ENCODE data around the gene C6orf141. TPM values are rescaled to one million over a fixed set of nuclear protein-coding genes. Genes with fewer than 3 reads are reported as not detected.
A peak's percentile ranks its signal among the peaks of the same experiment; 100 is the strongest.

The C6orf141 gene
- total and polyA plus RNA-seq, 2 of the 13 experiments (the other 11 are each of a cell fraction or from before 2014, with no cell fraction given): 0.07 TPM; not detected in 1

DNA sequence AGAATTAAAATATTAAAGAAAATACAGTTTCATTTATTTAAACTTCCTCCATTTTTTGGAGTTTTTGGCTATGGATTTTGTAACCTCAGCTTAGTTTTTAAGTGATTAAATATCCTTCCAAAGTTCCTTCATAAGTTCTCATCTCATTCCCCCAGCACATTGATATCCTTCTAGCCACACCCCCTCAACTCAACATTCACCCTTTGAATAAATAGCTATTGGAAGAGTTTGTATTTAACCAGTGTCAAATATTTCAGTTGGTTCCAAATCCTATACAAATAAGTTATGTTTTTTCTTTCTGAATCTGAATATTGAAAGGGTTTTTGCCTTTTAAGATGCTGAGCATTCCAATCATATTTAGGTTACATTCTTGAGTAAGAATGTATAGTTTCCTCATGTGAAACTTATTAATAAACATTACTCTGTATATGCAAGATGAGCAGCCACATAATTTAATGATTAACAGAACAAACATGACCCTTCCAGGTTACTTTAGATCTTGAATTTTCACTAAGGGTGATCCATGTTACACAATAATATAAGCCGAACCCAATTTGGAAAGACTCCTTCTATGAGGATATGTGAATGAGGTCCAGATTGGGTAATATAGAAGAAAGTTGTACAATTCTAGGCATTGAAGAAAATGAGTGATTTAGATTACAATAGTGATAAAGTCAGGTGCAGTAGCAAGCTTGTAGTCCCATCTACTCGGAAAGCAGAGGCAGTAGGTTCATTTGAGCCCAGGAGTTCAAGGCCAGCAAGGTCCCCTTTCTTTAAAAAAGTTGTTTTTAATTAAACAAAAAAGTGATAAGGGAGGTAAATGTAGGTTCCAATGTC is 37.1 kb upstream of the C6orf141 start (continued):
- TF ChIP-seq FOXK1 (CRISPR knock-in tag; IDR thresholded peaks at IDR 0.05; ENCODE audit: borderline replicate concordance, low read depth) (no peak), ZBTB8A (CRISPR knock-in tag; IDR thresholded peaks at IDR 0.05; ENCODE audit: borderline replicate concordance, low read depth) (no peak), ZNF230 (CRISPR knock-in tag; IDR thresholded peaks at IDR 0.05) (no peak), POGZ (CRISPR knock-in tag; IDR thresholded peaks at IDR 0.05) (peak; percentile 64; the same call in 1 of the 2 replicates), ZNF703 (CRISPR knock-in tag; IDR thresholded peaks at IDR 0.05; ENCODE audit: borderline replicate concordance) (no peak), SIN3A (IDR thresholded peaks at IDR 0.05; ENCODE audit: borderline replicate concordance, low read depth, low read length) (no peak), DMAP1 (CRISPR knock-in tag; IDR thresholded peaks at IDR 0.05) (no peak), AKAP8 (CRISPR knock-in tag; IDR thresholded peaks at IDR 0.05) (no peak), PLRG1 (conservative IDR thresholded peaks at IDR 0.05) (no peak), KDM6A (CRISPR knock-in tag; IDR thresholded peaks at IDR 0.05; ENCODE audit: low read depth) (peak; percentile 76; the same call in 1 of the 2 replicates), SOX6 (IDR thresholded peaks at IDR 0.05) (no peak), SOX6 (CRISPR knock-in tag; IDR thresholded peaks at IDR 0.05) (peak; percentile 80), MIER3 (CRISPR knock-in tag; IDR thresholded peaks at IDR 0.05; ENCODE audit: borderline replicate concordance) (0 out of 2 replicates have a peak, but pooled peaks have one; percentile 18), HNF4A (CRISPR knock-in tag; IDR thresholded peaks at IDR 0.05) (peak; percentile 75), SIX1 (CRISPR knock-in tag; IDR thresholded peaks at IDR 0.05; ENCODE audit: borderline replicate concordance) (peak; percentile 66; the same call in 1 of the 2 replicates), ARHGAP35 (CRISPR knock-in tag; IDR thresholded peaks at IDR 0.05; ENCODE audit: borderline replicate concordance) (no peak), ARID2 (CRISPR knock-in tag; IDR thresholded peaks at IDR 0.05; ENCODE audit: borderline replicate concordance) (no peak)
- TF ChIP-seq, protein P1, sequence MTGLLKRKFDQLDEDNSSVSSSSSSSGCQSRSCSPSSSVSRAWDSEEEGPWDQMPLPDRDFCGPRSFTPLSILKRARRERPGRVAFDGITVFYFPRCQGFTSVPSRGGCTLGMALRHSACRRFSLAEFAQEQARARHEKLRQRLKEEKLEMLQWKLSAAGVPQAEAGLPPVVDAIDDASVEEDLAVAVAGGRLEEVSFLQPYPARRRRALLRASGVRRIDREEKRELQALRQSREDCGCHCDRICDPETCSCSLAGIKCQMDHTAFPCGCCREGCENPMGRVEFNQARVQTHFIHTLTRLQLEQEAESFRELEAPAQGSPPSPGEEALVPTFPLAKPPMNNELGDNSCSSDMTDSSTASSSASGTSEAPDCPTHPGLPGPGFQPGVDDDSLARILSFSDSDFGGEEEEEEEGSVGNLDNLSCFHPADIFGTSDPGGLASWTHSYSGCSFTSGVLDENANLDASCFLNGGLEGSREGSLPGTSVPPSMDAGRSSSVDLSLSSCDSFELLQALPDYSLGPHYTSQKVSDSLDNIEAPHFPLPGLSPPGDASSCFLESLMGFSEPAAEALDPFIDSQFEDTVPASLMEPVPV (CRISPR knock-in tag; IDR thresholded peaks at IDR 0.05): no peak
- TF ChIP-seq, protein P2, sequence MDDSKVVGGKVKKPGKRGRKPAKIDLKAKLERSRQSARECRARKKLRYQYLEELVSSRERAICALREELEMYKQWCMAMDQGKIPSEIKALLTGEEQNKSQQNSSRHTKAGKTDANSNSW (CRISPR knock-in tag; IDR thresholded peaks at IDR 0.05; ENCODE audit: borderline replicate concordance): no peak
- TF ChIP-seq, protein P3, sequence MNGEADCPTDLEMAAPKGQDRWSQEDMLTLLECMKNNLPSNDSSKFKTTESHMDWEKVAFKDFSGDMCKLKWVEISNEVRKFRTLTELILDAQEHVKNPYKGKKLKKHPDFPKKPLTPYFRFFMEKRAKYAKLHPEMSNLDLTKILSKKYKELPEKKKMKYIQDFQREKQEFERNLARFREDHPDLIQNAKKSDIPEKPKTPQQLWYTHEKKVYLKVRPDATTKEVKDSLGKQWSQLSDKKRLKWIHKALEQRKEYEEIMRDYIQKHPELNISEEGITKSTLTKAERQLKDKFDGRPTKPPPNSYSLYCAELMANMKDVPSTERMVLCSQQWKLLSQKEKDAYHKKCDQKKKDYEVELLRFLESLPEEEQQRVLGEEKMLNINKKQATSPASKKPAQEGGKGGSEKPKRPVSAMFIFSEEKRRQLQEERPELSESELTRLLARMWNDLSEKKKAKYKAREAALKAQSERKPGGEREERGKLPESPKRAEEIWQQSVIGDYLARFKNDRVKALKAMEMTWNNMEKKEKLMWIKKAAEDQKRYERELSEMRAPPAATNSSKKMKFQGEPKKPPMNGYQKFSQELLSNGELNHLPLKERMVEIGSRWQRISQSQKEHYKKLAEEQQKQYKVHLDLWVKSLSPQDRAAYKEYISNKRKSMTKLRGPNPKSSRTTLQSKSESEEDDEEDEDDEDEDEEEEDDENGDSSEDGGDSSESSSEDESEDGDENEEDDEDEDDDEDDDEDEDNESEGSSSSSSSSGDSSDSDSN (CRISPR knock-in tag; IDR thresholded peaks at IDR 0.05): no peak
- TF ChIP-seq, protein P4, sequence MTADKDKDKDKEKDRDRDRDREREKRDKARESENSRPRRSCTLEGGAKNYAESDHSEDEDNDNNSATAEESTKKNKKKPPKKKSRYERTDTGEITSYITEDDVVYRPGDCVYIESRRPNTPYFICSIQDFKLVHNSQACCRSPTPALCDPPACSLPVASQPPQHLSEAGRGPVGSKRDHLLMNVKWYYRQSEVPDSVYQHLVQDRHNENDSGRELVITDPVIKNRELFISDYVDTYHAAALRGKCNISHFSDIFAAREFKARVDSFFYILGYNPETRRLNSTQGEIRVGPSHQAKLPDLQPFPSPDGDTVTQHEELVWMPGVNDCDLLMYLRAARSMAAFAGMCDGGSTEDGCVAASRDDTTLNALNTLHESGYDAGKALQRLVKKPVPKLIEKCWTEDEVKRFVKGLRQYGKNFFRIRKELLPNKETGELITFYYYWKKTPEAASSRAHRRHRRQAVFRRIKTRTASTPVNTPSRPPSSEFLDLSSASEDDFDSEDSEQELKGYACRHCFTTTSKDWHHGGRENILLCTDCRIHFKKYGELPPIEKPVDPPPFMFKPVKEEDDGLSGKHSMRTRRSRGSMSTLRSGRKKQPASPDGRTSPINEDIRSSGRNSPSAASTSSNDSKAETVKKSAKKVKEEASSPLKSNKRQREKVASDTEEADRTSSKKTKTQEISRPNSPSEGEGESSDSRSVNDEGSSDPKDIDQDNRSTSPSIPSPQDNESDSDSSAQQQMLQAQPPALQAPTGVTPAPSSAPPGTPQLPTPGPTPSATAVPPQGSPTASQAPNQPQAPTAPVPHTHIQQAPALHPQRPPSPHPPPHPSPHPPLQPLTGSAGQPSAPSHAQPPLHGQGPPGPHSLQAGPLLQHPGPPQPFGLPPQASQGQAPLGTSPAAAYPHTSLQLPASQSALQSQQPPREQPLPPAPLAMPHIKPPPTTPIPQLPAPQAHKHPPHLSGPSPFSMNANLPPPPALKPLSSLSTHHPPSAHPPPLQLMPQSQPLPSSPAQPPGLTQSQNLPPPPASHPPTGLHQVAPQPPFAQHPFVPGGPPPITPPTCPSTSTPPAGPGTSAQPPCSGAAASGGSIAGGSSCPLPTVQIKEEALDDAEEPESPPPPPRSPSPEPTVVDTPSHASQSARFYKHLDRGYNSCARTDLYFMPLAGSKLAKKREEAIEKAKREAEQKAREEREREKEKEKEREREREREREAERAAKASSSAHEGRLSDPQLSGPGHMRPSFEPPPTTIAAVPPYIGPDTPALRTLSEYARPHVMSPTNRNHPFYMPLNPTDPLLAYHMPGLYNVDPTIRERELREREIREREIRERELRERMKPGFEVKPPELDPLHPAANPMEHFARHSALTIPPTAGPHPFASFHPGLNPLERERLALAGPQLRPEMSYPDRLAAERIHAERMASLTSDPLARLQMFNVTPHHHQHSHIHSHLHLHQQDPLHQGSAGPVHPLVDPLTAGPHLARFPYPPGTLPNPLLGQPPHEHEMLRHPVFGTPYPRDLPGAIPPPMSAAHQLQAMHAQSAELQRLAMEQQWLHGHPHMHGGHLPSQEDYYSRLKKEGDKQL (CRISPR knock-in tag; IDR thresholded peaks at IDR 0.05; ENCODE audit: low read depth): no peak

Data from HepG2 (cell line).